A549 treated with DMSO at 1 μM for 4 hours (cell line): ENCODE data around the gene TBCD. TPM values are rescaled to one million over a fixed set of nuclear protein-coding genes. Genes with fewer than 3 reads are reported as not detected.

ENCODE experiments used
- total RNA-seq: library from RNA; stranded (reverse); fragments of 200-300 nt; extraction: Qiagen RNA extraction; gene quantifications from 5 replicates; pipeline ENCODE4 v1.2.3, GENCODE V29; 2022; ENCODE audit warnings: low read depth

Gene TBCD
- total RNA-seq: 59.8 to 81.1 TPM (median 74.1 TPM) in 5 replicates

DNA sequence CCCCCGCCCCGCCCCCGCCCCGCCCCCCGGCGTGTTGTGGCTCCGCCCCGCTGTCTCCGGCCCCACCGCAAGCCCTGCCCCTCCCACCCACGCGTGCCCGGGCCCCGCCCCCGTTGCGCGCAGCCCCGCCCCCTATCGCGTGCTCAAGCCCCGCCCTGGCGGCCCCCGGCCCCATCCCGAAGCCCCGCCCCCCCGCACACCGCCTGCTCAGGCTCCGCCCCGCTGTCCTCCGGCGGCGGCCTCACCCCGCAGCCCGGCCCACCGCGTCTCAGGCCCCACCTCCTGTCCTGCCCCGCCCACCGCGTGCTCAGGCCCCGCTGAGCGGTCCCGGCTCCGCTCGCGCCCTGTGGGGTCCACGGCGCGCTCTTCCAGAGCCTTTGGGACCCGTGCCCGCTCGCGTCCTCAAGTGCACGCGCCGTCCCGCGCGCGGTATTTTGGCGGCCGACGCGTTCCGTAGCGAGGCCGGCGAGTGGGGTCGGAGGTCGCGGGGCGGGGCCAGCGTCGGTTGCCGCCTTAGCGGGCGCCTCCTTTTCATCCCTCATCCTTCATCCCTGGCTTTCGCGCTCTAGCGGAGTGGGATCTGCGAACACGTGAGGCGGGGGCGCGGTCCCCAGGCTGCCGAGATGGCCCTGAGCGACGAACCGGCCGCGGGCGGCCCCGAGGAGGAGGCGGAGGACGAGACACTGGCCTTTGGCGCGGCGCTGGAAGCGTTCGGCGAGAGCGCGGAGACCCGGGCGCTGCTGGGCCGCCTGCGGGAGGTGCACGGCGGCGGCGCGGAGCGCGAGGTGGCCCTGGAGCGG lies at the start of gene TBCD:
TBCD (plus strand) TSS at position 495 of the 800 bp plus-strand sequence; CDS start at position 624, 129 bp downstream.

DNA sequence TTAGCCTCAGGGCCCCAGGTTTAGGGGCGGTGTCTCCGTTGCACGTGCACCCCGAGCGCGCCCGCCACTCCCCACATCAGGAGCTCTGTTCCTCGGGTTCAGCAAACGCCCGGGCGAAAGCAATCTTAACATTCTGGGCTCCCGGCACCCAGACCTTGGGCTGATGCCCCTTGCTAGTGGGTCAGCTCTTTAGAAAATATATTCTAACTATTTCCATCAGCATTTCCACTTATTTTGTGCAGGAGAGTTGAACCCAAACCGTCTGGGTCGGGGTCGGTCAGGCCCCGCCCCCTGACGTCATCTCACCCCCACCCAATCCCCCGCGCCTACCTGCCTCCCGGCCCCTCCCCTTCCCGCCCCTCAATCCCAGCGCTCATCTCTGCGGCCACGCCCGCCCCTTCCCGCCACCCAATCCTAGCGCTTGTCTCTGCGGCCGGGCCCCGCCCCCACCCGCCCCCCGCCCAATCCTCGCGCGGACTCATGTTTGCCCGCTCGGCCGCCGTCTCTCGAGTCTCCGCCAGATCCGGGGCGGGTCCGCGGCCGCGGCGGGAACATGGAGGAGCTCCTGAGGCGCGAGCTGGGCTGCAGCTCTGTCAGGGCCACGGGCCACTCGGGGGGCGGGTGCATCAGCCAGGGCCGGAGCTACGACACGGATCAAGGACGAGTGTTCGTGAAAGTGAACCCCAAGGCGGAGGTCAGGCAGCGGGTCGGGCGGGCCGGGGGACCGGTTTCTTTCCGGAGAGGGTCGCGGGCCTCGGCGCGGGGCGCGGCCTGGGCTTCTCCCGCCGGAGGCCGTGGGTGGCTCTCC lies 35.5 kb upstream of the TBCD start, which contains the start of gene FN3KRP:
FN3KRP (plus strand) TSS at position 504 of the 808 bp plus-strand sequence; CDS start at position 554, 50 bp downstream.

DNA sequence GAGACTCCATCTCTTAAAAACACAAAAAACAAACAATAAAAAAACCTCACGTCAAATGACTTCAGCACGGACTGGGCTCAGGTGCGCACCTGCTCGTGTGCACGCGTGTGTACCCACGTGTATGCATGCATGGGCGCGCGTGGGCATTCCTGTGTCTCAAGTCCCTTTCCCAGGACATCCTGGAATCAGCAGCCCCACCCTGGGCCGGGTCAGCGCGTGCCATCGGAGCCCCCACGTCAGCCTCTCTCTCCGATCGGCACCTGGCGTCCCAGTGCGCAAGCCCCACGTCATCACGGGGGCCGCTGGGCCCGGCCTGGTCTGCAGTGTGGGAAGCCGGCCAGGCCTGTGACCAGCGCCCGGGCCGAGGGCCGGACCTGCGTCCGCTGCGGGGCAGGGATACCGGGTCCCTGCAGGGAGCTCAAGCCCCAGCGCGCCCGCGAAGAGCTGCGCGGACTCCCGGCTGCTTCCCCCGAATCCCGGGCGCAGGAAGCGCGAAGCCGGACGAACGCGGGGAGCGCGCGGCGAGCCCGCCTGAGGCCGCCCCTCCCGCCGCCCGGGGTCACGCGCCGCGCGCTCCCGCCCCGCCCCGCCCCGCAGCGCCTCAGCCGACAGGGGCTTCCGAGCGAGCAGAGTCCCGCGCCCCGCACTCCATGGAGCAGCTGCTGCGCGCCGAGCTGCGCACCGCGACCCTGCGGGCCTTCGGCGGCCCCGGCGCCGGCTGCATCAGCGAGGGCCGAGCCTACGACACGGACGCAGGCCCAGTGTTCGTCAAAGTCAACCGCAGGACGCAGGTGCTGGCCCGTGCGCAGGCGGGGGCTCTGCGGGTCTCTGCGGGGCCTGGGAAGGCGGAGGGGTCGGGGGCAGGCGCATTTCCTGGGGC lies 16.6 kb upstream of the TBCD start, which contains the start of gene FN3K:
FN3K (plus strand) TSS at position 629 of the 880 bp plus-strand sequence; CDS start at position 651, 22 bp downstream.

DNA sequence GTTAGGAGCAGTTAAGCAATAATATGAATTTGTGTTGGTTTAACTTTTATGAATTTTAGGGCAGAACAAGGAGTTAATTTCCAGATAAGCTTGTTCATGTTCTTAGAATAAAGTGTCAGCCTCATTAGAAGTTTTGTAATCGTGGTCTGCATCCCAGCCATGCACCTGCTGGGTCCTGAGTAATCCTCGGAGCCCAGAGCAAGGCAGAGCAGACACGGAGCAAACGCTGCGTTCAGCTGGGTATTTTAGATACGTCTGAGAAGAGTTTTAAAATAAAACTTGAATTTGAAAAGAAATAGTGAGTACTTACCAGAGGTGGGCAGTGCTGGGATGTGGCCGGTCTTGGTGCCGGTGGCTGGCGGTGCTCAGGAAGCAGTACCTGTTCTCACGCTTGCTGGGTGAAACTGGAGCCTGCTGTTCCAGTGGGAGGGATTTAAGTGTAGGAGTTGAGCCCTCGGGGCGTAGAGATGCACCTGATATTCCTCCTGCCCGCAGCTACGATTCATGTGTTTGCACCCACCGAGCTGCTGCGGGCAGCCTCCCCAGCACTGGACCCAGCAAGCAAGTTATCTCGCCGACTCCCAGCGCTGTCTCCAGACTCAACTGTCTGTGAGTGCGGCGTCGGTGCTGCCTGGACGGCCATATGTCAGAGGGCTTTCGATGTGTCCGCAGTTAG lies 87.9 kb downstream of the TBCD start, which contains the start of gene ZNF750:
ZNF750 (minus strand) TSS at position 406 of the 676 bp plus-strand sequence. CDS start 7,568 bp downstream, outside the sequence.

Other genes with a start within 250 kb of the TBCD start
- 46.4 to 60.3 TPM (median 59.2 TPM) in 5 replicates for gene FOXK2, start 232.3 kb upstream of the TBCD start, total RNA-seq
- gene WDR45B, start 103.6 kb upstream of the TBCD start, total RNA-seq: 96.4 to 99.9 TPM (median 98.2 TPM) in 5 replicates
- 16.0 to 17.3 TPM (median 16.3 TPM) in 5 replicates for gene RAB40B, start 53.4 kb upstream of the TBCD start, total RNA-seq
- gene FN3KRP, start 35.4 kb upstream of the TBCD start, total RNA-seq: 59.8 to 68.5 TPM (median 60.2 TPM) in 5 replicates
- gene FN3K, start 16.4 kb upstream of the TBCD start, total RNA-seq: 6.6 to 8.3 TPM (median 7.5 TPM) in 5 replicates
- not detected in 5 replicates for gene ZNF750, start 88.0 kb downstream of the TBCD start, total RNA-seq